ENCODE results near the gene PKIB. TPM values are rescaled to one million over a fixed set of nuclear protein-coding genes. Genes with fewer than 3 reads are reported as not detected.

Gene PKIB
- total and polyA plus RNA-seq, 2 donors from 2014 or later, result 5.1 to 5.3 TPM

GRCh38 chr6:122565708-122566107, 44.5 kb upstream of the PKIB start:
- TF ChIP-seq, protein P1, sequence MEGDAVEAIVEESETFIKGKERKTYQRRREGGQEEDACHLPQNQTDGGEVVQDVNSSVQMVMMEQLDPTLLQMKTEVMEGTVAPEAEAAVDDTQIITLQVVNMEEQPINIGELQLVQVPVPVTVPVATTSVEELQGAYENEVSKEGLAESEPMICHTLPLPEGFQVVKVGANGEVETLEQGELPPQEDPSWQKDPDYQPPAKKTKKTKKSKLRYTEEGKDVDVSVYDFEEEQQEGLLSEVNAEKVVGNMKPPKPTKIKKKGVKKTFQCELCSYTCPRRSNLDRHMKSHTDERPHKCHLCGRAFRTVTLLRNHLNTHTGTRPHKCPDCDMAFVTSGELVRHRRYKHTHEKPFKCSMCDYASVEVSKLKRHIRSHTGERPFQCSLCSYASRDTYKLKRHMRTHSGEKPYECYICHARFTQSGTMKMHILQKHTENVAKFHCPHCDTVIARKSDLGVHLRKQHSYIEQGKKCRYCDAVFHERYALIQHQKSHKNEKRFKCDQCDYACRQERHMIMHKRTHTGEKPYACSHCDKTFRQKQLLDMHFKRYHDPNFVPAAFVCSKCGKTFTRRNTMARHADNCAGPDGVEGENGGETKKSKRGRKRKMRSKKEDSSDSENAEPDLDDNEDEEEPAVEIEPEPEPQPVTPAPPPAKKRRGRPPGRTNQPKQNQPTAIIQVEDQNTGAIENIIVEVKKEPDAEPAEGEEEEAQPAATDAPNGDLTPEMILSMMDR (IDR thresholded peaks at IDR 0.05; ENCODE audit: borderline replicate concordance, extremely low read depth, insufficient read depth), result no peak
- no peaks in the 10 kb centered on the region for H3K4me1 ChIP-seq (ENCODE audit: control insufficient read depth in 2 of 3, insufficient read depth in 2 of 3, low read depth in 1 of 3, low read length in 3 of 3)
- H3K4me3 ChIP-seq (ENCODE audit: low read length in 3 of 3), result no peak overlapping the region
- FAIRE-seq (no peak), DNase-seq (no peak)
- H3K9me3 ChIP-seq (ENCODE audit: control insufficient read depth in 2 of 3, insufficient read depth in 1 of 3, low read length in 3 of 3), result peaks cover 0 to 3% (median 0%) of the 10 kb centered on the region in 3 donors
- intact Hi-C loops (cut with DNase I), result no loop called here
- H3K36me3 ChIP-seq (ENCODE audit: control insufficient read depth in 2 of 3, insufficient read depth in 3 of 3, low read length in 3 of 3), result no peaks in the 10 kb centered on the region
- H3K27ac ChIP-seq (ENCODE audit: low read depth in 2 of 2, low read length in 2 of 2), result no peak overlapping the region
- H3K9ac ChIP-seq (ENCODE audit: low read length in 3 of 3), result no peak overlapping the region
- no peaks in the 10 kb centered on the region for H3K27me3 ChIP-seq (ENCODE audit: control insufficient read depth, insufficient read depth, low read length)

DNA sequence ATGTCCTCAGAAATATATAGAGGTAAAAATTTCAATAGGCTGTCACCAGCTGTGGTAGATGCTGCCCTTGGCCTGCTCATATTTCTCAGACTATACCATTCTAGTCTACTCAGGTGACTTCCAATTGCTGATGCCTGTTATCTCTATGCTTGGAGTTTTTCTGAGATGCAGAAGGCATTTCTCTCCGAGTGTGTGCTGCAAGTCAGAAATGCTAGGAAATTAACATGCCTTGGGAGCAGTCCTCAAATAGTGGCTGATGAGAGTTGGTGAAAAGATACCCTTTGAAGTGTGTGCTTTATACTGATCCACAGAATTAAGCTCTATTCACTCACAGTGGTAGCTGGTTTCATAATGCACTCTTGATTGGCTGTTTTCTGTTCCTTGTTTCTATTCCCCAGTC, 43.2 kb upstream of the PKIB start:
- DNase-seq, result no peak
- Histone ChIP-seq H3K9me3 (ENCODE audit: control insufficient read depth in 2 of 3, insufficient read depth in 1 of 3, low read length in 3 of 3) (peaks cover 0 to 3% (median 0%) of the 10 kb centered on the region in 3 donors), H3K36me3 (ENCODE audit: control insufficient read depth in 2 of 3, insufficient read depth in 3 of 3, low read length in 3 of 3) (no peaks in the 10 kb centered on the region), H3K27me3 (ENCODE audit: control insufficient read depth, insufficient read depth, low read length) (no peaks in the 10 kb centered on the region), H3K9ac (ENCODE audit: low read length in 3 of 3) (no peak overlapping the region), H3K4me3 (ENCODE audit: low read length in 3 of 3) (no peak overlapping the region), H3K27ac (ENCODE audit: low read depth in 2 of 2, low read length in 2 of 2) (no peak overlapping the region), H3K4me1 (ENCODE audit: control insufficient read depth in 2 of 3, insufficient read depth in 2 of 3, low read depth in 1 of 3, low read length in 3 of 3) (no peaks in the 10 kb centered on the region)
- intact Hi-C loops (cut with DNase I), result no loop called here
- no peak for FAIRE-seq
- TF ChIP-seq, protein P1 (IDR thresholded peaks at IDR 0.05; ENCODE audit: borderline replicate concordance, extremely low read depth, insufficient read depth), result no peak

DNA sequence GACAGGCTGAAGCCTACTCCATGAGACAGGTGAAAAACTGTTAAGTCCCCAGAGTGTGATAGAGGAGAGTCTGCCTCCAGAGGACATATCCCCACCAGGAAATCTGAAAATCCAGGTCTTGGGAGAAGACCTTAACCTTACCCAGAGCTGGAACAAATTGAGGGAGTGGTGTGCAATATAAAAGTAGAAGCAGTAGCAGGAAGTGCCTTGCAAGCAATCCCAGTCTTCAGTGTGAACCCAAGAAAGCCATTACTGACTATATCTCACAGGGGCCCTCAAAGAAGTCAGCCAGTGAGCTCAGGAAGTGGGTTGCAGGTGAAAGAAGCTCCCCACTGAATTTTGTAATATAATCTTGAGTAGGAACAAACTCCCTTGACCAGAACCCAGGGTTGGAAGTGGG, 41.9 kb upstream of the PKIB start:
- no peak overlapping the region for H3K4me3 ChIP-seq (ENCODE audit: low read length in 3 of 3)
- intact Hi-C loops (cut with DNase I), result no loop called here
- H3K4me1 ChIP-seq (ENCODE audit: control insufficient read depth in 2 of 3, insufficient read depth in 2 of 3, low read depth in 1 of 3, low read length in 3 of 3), result no peaks in the 10 kb centered on the region
- FAIRE-seq (no peak), DNase-seq (no peak)
- no peaks in the 10 kb centered on the region for H3K27me3 ChIP-seq (ENCODE audit: control insufficient read depth, insufficient read depth, low read length)
- H3K9me3 ChIP-seq (ENCODE audit: control insufficient read depth in 2 of 3, insufficient read depth in 1 of 3, low read length in 3 of 3), result no peaks in the 10 kb centered on the region
- H3K27ac ChIP-seq (ENCODE audit: low read depth in 2 of 2, low read length in 2 of 2), result no peak overlapping the region
- no peaks in the 10 kb centered on the region for H3K36me3 ChIP-seq (ENCODE audit: control insufficient read depth in 2 of 3, insufficient read depth in 3 of 3, low read length in 3 of 3)
- TF ChIP-seq, protein P1 (IDR thresholded peaks at IDR 0.05; ENCODE audit: borderline replicate concordance, extremely low read depth, insufficient read depth), result no peak
- no peak overlapping the region for H3K9ac ChIP-seq (ENCODE audit: low read length in 3 of 3)

- Histone ChIP-seq H3K36me3 (ENCODE audit: control insufficient read depth in 2 of 3, insufficient read depth in 3 of 3, low read length in 3 of 3) (no peaks in the 10 kb centered on the region), H3K9ac (ENCODE audit: low read length in 3 of 3) (no peak overlapping the region), H3K27ac (ENCODE audit: low read depth in 2 of 2, low read length in 2 of 2) (no peak overlapping the region), H3K27me3 (ENCODE audit: control insufficient read depth, insufficient read depth, low read length) (no peaks in the 10 kb centered on the region), H3K4me1 (ENCODE audit: control insufficient read depth in 2 of 3, insufficient read depth in 2 of 3, low read depth in 1 of 3, low read length in 3 of 3) (no peaks in the 10 kb centered on the region), H3K4me3 (ENCODE audit: low read length in 3 of 3) (no peak overlapping the region), H3K9me3 (ENCODE audit: control insufficient read depth in 2 of 3, insufficient read depth in 1 of 3, low read length in 3 of 3) (no peaks in the 10 kb centered on the region)
- DNase-seq (no peak), FAIRE-seq (no peak)
- intact Hi-C loops (cut with DNase I), result no loop called here
- TF ChIP-seq, protein P1 (IDR thresholded peaks at IDR 0.05; ENCODE audit: borderline replicate concordance, extremely low read depth, insufficient read depth), result no peak
These were observed 41.4 kb upstream of the PKIB start for GRCh38 chr6:122568797-122569221.
